Thyroid gland (tissue), 4 donors: ENCODE data around the gene FAM20B.

Source experiments
- CTCF ChIP-seq, 6 experiments: fragments of 200-600 bp in 3 of 6; fragments of 450-650 bp in 3 of 6; sonication (generic) in 3 of 6; IDR thresholded peaks; one replicate each; pipeline ENCODE4 v1.5.1; 2016 to 2019; ENCODE audit warnings: antibody characterized with exemption in 6 of 6, mild to moderate bottlenecking in 2 of 6, inconsistent platforms in 1 of 6, moderate library complexity in 1 of 6
- POLR2A ChIP-seq, 2 donors: fragments of 450-650 bp; IDR thresholded peaks; one replicate each; pipeline ENCODE4 v1.6.1; 2017; ENCODE audit warnings: antibody characterized with exemption in 2 of 2, mild to moderate bottlenecking in 2 of 2, moderate library complexity in 1 of 2

GRCh38 chr1:179092896-179093461, 67.3 kb downstream of the FAM20B start:
- no peak for TF ChIP-seq CTCF (IDR thresholded peaks at IDR 0.05)
- no peak for TF ChIP-seq POLR2A (IDR thresholded peaks at IDR 0.05)
